ENCODE data around the gene TIGAR.

The TIGAR gene

GRCh38 chr12:4372653-4373052 is 51.6 kb downstream of the TIGAR start:
- TF ChIP-seq EZH2phosphoT487 (conservative IDR thresholded peaks at IDR 0.05; ENCODE audit: low read length) = no peak
- TF ChIP-seq, protein P1, sequence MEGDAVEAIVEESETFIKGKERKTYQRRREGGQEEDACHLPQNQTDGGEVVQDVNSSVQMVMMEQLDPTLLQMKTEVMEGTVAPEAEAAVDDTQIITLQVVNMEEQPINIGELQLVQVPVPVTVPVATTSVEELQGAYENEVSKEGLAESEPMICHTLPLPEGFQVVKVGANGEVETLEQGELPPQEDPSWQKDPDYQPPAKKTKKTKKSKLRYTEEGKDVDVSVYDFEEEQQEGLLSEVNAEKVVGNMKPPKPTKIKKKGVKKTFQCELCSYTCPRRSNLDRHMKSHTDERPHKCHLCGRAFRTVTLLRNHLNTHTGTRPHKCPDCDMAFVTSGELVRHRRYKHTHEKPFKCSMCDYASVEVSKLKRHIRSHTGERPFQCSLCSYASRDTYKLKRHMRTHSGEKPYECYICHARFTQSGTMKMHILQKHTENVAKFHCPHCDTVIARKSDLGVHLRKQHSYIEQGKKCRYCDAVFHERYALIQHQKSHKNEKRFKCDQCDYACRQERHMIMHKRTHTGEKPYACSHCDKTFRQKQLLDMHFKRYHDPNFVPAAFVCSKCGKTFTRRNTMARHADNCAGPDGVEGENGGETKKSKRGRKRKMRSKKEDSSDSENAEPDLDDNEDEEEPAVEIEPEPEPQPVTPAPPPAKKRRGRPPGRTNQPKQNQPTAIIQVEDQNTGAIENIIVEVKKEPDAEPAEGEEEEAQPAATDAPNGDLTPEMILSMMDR (IDR thresholded peaks at IDR 0.05; ENCODE audit: insufficient read depth, low read length, poor library complexity, severe bottlenecking) = no peak
- no peaks in the 10 kb centered on the region for H3K27me3 ChIP-seq (ENCODE audit: low read length)
- no peaks in the 10 kb centered on the region for H4K20me1 ChIP-seq (ENCODE audit: low read depth, low read length)

GRCh38 chr12:4375449-4375848 is 54.4 kb downstream of the TIGAR start:
- no peaks in the 10 kb centered on the region for H3F3A ChIP-seq (ENCODE audit: insufficient read depth)
- H2AFZ ChIP-seq (ENCODE audit: low read depth, low read length, severe bottlenecking) = no peak overlapping the region
- H3K27ac ChIP-seq (ENCODE audit: low read depth, low read length) = no peak overlapping the region
- H3K9me3 ChIP-seq (ENCODE audit: insufficient read depth, low read length) = no peaks in the 10 kb centered on the region
- no peaks in the 10 kb centered on the region for H3K36me3 ChIP-seq (ENCODE audit: low read length)
- no peaks in the 10 kb centered on the region for H3K27me3 ChIP-seq (ENCODE audit: low read length)
- no peak for TF ChIP-seq EZH2phosphoT487 (conservative IDR thresholded peaks at IDR 0.05; ENCODE audit: low read length)
- TF ChIP-seq, protein P1 (IDR thresholded peaks at IDR 0.05; ENCODE audit: insufficient read depth, low read length, poor library complexity, severe bottlenecking) = no peak
- no peak overlapping the region for H3K4me2 ChIP-seq (ENCODE audit: low read depth, low read length, poor library complexity, severe bottlenecking)
- H3K79me2 ChIP-seq (ENCODE audit: insufficient read depth, low read length) = no peaks in the 10 kb centered on the region
- no peak overlapping the region for H3K9ac ChIP-seq (ENCODE audit: low read length)
- no peak overlapping the region for H3K4me3 ChIP-seq (ENCODE audit: insufficient read depth, low read length, poor library complexity, severe bottlenecking)
- H3K9me2 ChIP-seq (replicated peaks; ENCODE audit: insufficient read depth, low read length) = no peaks in the 10 kb centered on the region
- H4K20me1 ChIP-seq (ENCODE audit: low read depth, low read length) = no peaks in the 10 kb centered on the region

More at GRCh38 chr12:4372653-4373052, 51.6 kb downstream of the TIGAR start:
- Histone ChIP-seq H3K79me2 (ENCODE audit: insufficient read depth, low read length) (no peaks in the 10 kb centered on the region), H2AFZ (ENCODE audit: low read depth, low read length, severe bottlenecking) (no peak overlapping the region), H3K27ac (ENCODE audit: low read depth, low read length) (no peak overlapping the region), H3K4me2 (ENCODE audit: low read depth, low read length, poor library complexity, severe bottlenecking) (no peak overlapping the region), H3K4me3 (ENCODE audit: insufficient read depth, low read length, poor library complexity, severe bottlenecking) (no peak overlapping the region), H3K9ac (ENCODE audit: low read length) (no peak overlapping the region), H3F3A (ENCODE audit: insufficient read depth) (no peaks in the 10 kb centered on the region), H3K9me2 (replicated peaks; ENCODE audit: insufficient read depth, low read length) (no peaks in the 10 kb centered on the region), H3K9me3 (ENCODE audit: insufficient read depth, low read length) (no peaks in the 10 kb centered on the region), H3K36me3 (ENCODE audit: low read length) (no peaks in the 10 kb centered on the region)

DNA sequence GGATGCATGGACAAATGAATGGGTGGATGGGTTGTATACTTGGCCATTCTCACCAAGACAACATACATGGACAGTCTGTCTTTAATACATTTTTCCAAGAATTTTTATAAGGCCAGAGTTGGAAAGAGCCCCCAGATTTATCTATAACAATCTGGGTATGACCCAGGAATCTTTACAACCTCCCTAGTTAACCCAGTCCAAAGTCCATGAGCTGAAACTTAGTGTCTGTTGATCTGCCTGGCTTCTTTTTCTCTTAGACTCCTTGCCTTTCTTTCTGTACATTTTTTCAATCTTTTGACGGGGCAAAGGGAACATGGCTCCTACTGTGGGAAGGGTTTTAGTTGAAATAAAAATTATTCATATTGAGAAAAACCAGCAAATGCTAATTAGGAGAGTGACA is 57.8 kb downstream of the TIGAR start:
- Histone ChIP-seq H3K9ac (ENCODE audit: low read length) (no peak overlapping the region), H2AFZ (ENCODE audit: low read depth, low read length, severe bottlenecking) (no peak overlapping the region), H4K20me1 (ENCODE audit: low read depth, low read length) (no peaks in the 10 kb centered on the region), H3K27me3 (ENCODE audit: low read length) (no peaks in the 10 kb centered on the region), H3K9me3 (ENCODE audit: insufficient read depth, low read length) (no peaks in the 10 kb centered on the region), H3K36me3 (ENCODE audit: low read length) (no peaks in the 10 kb centered on the region), H3F3A (ENCODE audit: insufficient read depth) (no peaks in the 10 kb centered on the region), H3K27ac (ENCODE audit: low read depth, low read length) (no peak overlapping the region), H3K4me2 (ENCODE audit: low read depth, low read length, poor library complexity, severe bottlenecking) (no peak overlapping the region), H3K79me2 (ENCODE audit: insufficient read depth, low read length) (no peaks in the 10 kb centered on the region), H3K4me3 (ENCODE audit: insufficient read depth, low read length, poor library complexity, severe bottlenecking) (no peak overlapping the region), H3K9me2 (replicated peaks; ENCODE audit: insufficient read depth, low read length) (no peaks in the 10 kb centered on the region)
- TF ChIP-seq, protein P1 (IDR thresholded peaks at IDR 0.05; ENCODE audit: insufficient read depth, low read length, poor library complexity, severe bottlenecking) = no peak
- TF ChIP-seq EZH2phosphoT487 (conservative IDR thresholded peaks at IDR 0.05; ENCODE audit: low read length) = no peak
